Epidermal melanocyte (primary cell): Measurements from ENCODE around the gene KCNQ1OT1.

ENCODE experiments used
- DNase-seq: peaks from one replicate; pipeline ENCODE4 v3.0.0; 2011; ENCODE audit warnings: low spot score; ENCODE audit not compliant: insufficient read length

Gene KCNQ1OT1

DNA sequence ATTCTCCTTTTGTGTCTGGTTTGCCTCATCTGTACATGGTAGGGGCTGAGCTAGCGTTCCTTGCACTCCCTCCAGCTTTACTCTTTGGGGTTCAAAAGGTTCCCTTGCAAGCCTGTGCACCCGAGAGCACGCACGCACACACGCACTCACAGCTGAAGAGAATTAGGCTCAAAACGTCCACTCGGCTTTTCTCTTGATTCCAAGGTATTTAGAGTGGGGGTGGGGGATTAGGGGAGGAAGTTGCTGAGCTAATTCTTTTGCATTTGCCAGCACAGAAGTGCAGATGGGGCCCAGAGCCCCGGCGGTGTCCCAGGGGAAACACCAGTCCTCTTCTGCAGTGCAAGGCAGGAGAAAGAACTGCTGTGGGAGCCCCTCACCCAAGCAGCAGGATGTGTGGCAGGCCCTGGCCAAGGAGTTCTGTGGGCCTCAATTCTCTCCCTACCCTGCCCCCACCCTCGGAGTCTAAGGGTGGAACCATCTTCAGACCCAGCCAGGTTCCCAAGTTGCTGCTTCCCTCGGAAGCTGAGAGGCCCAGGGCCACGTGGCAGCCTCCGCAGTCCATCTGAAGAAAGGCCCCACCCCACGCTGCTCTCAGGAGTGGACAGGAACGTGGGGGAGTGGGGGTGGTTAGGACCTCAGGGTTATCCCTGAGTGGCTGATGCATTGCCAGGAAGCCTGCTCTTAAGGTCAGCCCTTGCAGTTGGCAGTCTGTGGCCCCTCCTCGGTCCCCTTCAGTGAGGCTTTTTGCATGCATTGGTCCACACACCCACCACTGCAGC, 3.8 kb upstream of the KCNQ1OT1 start:
- no peak for DNase-seq

DNA sequence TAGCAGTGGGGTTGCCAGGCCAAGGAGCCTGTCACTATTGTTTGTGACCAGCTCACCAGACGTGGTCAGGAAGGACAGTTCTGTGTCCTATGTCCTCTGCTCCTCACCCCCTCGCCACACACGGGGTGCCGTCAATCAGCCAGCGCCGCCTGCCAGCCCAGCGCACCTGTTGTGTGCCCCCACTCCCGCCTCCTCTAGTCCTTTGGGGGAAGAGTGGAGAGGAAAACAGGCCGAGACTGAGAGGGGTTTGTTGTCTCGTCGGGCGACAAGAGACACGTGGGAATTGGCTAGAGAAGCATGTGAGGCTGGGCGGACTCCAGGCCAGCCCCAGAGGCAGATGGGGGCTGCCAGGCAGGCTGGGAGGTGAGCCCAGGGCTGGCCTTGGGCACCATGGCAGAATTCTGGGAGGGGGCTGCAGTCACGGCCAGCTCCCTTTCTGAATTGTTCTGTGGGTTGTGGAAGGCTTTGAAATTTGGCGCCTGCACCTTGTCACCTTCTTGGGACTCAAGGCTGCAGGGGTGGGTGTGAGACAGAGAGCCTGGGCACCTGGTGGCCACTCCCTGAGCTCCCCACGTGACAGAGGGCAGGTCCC, 3.1 kb upstream of the KCNQ1OT1 start:
- DNase-seq, result no peak

DNA sequence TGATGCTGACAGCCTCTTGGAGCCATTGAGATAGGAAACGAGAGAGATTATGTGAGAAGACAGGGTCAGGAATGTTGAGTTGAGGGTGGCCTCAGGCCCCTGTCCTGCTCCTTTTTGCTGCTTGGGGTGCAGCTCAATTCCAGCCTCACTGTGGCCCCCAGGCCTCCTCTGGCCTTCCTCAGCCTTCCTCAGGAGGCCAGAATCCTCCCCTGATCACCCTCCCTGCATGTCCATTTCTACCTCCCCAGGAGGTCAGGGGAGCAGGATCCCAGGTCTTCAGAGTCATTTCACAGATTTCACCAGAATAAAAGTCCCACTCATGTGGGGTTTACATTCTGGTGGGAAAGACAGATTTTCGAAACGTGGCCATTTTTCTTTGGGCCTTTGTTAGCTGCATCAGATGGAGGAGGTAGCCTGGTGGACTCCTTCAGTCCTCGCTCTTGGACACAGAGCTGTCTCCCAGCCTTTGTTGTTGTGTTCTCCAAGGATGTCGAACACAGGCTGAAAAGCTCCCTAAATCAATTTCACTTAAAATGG, 2.2 kb upstream of the KCNQ1OT1 start:
- no peak for DNase-seq

DNA sequence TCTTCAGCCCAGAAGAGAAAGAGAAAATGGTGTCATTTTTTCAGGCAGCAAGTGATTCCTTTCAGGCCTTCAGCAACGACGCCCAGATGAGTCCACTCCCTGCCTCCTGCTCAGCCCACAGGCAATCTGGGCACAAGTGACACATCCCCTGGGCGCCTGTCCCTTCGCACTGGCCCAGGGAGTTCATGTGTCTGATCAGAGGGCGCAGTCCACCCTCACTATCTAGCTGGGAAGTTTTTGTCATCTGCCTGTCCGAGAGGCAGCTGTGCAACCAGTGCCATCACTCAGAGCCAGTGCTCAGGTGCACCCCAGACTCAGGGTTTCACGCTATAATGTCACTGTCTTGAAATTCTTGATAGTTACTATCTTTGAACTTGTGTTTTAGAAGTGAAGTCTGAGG, 1.4 kb upstream of the KCNQ1OT1 start:
- DNase-seq, result no peak

DNA sequence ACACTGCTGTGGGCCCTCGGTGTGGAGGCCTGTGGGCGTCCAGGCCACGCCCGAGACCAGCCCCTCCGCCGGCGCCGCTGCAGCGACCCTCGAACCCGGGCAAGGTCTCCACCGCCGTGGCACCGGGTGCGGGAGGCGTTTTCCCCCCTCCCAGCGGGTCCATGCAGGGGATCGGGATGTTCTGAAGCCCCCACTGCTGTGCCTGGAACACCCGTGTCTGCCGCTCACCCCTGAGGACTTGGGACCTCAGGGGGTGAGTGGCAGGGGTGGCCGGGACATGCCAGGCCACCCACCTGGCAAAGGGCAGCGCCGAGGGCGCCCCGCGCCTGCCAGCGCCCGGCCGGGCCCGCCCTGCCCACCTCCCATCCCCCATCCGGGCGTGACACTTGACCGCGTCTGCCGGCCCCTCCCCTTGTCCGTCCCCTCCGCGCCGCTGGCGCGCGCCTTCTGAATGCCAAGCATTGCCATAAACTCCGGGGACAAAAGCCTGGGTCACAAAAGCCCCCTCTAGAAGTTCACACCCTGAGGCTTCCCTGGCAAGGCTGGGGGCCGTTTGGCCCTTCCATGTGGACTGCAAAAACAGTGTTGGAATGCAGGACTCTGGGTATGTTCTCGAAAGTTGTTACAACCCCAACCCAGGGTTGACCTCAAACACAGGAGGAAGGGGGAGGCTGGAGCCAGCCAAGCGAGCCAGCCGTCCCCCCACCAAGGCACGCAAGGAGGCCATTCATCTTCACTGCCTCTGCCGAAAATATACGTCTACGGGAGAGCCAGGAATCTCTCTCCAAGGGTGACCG, 819 bp upstream of the KCNQ1OT1 start:
- DNase-seq, result no peak

DNA sequence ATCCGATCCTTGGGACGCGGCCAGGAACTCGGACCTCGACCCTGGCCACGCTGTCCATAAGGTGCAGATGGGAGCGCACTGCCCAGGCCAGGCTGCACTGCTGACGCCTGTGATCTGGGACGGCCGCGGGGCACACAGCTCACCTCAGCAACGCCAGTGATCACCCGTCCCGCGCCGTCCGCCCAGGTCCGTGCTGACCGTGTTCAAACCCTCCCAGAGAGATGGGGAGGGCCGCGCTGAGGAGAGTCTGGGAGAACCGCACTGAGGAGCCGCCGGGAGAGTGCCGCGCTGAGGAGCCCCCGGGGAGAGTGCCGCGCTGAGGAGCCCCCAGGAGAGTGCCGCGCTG, 636 bp downstream of the KCNQ1OT1 start:
- no peak for DNase-seq

DNA sequence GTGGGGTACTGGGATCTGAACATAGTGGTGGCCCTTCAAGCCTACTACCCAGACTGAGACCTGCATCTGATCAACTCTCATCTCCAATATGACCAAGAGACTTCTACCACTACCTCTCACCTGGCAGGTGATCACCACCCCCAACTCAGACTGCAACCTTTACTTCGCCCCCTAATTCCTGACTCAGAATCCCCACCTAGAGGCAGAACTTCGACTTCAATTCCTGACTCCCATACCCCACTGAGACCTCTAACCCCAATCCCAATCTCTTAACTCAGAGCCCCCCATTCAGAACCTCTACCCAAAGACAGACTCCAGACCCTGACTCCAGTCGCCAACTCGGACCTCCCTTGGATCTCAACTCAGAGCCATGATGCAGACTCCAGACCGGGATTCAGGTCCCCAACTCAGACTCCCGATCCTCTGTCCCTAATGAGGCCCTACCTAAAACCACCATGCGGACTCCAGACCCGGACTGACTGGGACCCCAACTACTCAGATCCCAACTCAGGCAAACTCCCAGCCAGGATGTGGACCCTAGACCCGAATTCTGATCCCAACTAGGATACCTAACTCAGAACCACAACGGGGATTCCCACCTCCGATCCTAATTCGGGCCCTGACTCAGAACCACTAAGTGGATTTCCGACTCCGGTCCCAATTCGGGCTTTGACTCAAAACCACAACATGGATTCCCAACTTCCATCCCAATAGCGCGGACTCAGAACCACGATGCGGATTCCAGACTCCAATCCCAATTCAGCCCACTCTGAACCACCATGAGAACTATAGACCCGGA, 1.2 kb downstream of the KCNQ1OT1 start:
- no peak for DNase-seq

DNA sequence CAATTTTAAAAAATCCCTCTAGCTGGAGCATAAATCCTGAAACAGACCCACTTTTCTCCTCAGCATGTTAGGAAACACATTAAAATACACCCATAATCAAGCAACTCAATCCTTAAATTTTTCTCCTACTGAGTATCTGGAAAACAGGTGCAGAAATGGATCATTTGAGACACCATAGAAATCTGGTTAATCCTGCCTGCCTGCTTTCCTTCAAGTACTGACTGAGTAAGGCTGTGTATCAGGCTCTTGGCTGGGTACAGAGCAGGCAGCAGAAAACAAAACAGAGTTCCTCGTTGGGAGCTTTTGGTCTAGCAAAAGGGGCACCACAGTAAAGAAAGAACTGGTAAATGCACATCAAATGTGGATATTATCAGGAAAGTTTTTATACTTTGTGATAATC, 1.9 kb downstream of the KCNQ1OT1 start:
- no peak for DNase-seq

DNA sequence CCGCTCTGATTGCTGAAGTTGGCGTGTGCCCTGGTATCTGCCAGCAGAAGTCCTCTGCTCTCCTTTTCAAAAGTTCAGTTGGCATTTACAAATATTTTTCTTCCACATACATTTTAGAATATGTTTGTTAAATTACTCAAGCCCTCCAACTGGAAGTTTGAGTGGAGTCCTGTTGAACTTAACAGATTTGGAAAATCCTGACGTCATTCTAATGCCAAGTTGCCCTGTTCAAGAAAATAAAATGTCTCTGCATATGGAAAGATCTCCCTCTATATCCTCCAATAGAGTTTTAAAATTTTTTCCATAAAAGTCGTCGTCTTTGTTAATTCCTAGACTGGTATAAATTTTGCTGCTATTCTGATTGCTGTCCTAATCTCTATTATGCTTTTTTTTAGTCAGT, 3.3 kb downstream of the KCNQ1OT1 start:
- DNase-seq, result no peak

DNA sequence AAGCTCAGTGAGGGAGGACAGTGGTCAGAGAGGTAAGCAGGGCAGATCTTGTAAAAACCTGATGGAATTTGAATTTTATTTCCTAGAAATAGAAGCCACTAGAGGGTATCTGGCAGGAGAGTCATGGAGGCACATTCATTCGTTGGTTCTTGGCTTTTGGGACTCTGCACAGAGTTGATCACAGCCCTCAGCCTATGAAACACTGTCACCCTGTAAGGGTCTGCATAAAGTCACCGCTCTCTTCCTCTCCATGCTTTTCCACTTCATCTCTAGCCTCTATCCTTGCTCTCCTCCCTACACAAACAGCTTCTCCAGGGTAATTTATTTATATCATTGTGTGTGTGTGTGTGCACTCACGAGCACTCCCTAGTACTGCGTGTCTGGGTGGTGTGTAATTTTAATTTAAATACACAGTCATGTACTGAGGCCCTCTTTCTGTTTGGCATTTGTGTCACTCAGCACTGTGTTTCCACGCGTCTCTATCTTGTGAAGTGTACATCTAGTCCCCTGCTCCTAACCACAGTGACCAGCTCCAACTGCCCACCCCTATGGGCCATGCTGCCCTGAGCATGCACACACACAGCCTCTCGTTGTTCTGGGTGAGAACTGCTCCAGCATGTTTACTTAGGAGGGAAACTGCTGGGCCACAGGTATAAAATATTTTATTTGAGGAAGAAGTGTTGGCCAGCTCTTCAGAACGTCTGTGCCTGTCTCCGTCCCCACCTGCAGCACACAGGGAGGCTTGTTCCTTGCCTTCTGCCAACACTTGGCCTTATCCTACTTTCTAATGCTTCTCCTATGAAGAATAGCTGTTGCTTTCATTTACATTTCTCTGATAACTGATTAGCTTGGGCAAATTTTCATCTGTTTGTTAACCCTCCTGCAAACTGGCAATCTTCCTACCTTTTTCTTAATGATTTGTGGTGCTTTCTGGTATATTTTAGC, 4.5 kb downstream of the KCNQ1OT1 start:
- DNase-seq, result no peak

DNA sequence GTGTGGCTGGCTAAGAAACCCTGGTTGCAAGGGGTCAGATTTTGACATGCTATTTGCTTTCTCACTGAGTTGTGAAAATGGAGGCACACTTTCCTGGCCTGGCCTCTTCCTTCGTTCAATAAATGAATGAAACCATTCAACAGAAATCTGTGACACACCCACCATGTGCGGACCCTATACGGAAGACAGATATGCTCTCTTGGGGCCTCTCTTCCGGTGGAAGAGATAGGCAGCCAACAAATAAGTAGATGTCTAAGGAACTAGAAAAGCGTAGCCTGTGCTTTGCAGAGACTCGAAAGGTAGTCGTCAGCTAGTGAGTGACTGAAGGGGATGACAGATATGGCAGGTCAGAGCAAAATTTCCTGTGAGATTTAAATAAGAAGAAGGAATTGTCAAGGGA, 5.3 kb downstream of the KCNQ1OT1 start:
- no peak for DNase-seq

DNA sequence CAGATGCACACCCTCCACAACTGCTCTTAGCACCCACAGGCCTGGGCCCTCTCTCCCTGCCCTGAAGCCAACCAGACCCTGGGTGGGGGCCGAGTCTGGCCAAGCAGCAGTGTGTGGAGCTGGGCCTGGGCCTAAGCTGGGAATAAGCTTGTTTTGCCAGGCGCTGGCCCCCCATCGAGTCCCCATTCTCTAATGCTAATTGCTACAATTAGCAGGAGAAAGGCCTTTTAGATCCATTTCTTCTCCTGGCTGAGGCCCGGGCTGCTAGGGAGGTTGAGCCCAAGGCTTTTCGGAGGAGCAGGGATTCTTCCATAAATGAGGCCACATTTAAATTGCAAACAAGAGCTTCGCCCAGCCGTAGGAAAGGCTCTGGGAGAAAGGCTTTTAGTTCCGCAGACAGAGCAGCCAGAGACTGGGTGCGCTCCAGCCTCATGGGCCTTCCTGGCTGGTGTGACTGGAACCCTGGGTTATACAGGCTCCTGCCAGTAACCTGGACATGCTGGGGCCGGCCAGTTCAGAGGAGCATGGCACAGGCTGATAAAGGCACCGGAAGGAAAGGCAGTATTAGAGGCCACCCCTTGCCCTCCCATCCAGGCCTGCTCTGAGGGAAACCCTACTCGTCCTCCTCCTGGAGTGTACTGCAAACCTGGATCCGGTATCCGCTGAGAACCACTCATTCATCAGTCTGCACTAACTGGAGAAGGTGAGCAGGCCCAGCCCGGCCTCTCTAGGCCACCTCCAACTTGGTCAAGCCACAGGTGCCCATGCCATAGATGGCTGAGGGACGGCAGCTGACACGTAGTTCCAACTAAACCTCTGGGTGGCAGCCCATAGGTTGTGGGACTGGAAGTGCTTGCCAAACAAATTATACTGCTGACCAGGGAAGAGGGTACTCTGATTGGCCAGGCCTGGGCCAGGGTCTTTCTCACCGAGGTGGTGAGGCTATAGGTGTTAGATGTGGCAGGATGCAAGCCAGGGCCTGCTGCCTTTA, 6.2 kb downstream of the KCNQ1OT1 start:
- no peak for DNase-seq

DNA sequence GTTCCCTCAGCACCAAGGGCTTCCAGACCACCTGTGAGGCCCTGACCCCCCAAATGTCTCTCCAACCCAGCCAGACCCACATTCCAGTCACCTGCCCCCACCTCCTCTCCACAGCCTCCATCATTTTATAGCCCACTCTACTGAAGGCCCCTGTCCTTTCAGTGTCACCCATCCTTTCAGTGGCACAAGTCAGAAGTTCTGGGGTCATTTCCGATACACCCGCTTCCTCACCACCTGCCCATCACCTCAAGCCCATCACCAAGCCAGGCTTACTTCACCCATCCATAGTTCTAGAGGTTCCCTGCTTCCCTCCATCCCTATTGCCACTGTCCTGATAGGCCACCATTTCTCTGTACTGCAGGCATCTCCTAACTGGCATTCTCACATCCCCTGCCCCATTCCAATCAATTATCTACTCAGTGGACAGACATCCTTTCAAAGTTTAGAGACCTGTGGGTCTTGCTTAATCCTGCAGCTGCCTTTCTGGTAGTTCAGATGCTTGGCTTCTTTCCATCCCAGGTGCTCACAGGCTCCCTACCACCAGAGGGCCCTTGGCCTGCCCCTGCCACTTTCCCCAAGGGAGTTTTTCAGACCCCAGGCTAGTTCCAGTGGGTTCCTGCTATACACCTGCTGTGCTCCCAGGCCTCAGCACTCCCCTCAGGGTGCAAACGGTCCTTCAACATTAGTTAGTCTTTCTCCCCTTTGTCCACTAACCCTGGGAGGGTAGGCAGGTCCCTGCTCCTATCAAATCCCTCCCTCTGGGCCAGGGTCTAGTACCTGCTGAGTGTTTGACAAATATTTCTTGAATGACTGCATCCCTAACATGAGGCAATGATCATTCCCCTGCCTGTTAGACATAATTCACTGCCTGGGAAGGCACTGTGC, 7.6 kb downstream of the KCNQ1OT1 start:
- DNase-seq, result no peak

DNA sequence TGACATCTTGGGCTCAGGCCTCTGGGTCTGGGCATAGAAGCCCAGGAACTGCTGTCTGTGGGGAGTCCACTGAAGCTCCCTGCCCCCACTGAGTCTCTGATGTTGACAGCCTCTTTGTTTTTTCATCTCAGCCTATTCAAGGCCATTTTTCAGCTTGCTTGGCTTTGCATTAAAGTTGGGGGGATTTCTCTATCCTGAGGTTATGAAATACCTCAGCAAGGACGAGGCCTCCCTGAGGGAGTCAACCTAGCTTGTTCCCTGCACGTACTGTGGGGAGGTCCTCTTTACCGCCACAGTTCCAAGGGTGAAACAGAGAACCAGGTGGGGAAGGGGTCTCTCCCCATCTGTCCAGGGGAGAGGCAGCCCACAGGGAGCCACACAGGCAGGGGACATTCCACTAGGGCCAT, 8.4 kb downstream of the KCNQ1OT1 start:
- DNase-seq, result no peak

DNA sequence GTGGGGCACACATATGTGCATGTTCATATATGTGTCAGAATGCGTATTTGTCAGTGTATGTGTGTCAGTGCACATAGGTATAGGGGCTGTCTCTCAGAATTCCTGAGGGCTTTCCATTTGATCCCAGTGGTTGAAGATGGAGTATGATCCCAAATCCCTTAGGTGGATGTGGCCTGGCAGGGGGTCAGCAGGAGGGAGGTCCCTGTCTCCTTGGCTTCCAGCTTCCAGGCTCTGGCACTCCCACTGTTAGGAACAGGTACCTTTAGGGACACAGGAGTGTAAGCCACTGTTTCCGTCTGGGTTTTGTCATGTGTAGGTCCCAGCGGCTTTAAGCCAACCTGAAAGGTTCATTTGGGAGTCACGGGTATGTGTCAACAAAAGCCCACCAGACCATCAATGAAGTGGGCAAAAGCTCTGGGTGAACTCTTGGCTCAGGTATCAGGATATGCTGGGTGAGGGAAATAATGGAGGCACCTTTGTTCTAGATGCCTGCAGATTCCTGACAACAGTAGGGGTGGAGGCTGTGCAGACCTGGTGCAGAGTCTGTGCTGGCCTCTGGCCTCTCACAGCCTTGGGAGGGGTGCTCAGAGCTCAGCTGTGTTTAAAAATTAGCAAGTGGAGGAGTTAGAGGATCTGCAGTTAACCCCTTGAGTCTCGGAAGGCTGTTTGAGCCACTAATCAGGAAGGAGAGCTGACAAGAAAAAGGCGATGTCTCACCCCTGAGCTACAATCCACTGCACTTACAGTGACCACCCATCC, 9.0 kb downstream of the KCNQ1OT1 start:
- DNase-seq, result no peak

DNA sequence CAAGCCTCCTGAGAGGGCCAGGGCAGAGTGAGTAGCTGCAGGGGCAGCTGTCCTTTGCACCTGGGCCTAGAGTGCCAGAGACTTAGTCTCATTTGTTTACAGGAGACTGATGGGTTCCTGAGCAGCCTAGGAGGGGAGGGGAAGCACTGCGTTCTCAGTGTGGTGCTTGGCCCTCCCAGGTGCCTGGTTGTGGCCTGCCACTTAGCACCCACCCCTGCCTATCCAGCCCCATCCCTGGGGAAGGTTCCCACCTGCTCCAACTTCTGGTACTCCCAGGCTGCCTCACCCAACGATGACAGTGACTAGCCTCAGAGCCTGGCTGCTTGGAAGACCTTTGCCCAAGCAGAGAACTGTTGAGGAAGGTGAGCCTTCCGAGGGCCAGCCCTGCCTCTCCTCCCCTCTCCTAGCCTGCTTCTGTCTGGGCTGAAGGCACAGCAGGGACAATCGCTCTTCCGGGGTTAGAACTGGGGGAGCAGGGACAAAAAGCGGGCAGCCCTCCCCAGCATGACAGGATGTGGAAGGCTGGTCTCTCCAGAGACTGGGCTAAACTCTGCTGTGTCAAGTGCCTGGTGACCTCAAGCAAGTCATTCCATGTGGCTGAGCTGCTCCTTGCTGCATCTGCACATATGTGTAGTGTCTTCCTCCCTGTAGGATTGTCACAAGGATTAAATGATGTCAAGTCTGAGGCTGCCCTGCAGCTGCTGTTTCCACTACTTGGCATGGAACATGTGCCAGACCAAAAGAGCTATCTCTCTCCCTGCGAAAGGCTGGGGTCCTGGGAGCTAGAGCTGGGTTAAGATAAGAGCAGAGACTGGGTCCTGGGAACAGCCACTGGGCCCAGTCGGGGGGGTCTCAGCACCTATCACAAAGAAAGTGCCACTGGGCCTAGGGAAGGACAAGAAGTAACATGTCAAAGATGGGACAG, 9.9 kb downstream of the KCNQ1OT1 start:
- no peak for DNase-seq
